ENCODE data around the gene SLC25A38.

- TF ChIP-seq CTCF (conservative IDR thresholded peaks at IDR 0.05) (no peak), ZFX (IDR thresholded peaks at IDR 0.05) (no peak)
Measured at GRCh38 chr3:39426312-39426711, 43.1 kb downstream of the SLC25A38 start.

Measured in C4-2B (cell line).